NCI-H446 treated with DMSO at 0.1 percent for 48 hours (cell line): ENCODE data around the gene DIPK1B.

Experiments used
- DNase-seq: peaks from one replicate; lab custom pipeline; 2025; lab: John Stamatoyannopoulos, UW

The DIPK1B gene

GRCh38 chr9:136673088-136673974 lies 39.0 kb upstream of the DIPK1B start:
- no peak for DNase-seq

- no peak for DNase-seq
Measured at GRCh38 chr9:136673975-136674785, 38.2 kb upstream of the DIPK1B start.

GRCh38 chr9:136674786-136675349 lies 37.5 kb upstream of the DIPK1B start:
- no peak for DNase-seq

GRCh38 chr9:136675477-136676296 lies 36.7 kb upstream of the DIPK1B start:
- DNase-seq = no peak

- no peak for DNase-seq
Measured at GRCh38 chr9:136676297-136676794, 36.0 kb upstream of the DIPK1B start.

- no peak for DNase-seq
Measured at GRCh38 chr9:136676920-136677686, 35.3 kb upstream of the DIPK1B start.

GRCh38 chr9:136678034-136678433 lies 34.3 kb upstream of the DIPK1B start:
- DNase-seq = no peak

- DNase-seq = no peak
Measured at GRCh38 chr9:136678624-136679023, 33.7 kb upstream of the DIPK1B start.

- no peak for DNase-seq
Measured at GRCh38 chr9:136679431-136679941, 32.9 kb upstream of the DIPK1B start.

GRCh38 chr9:136681029-136681428 lies 31.3 kb upstream of the DIPK1B start:
- no peak for DNase-seq

- DNase-seq = no peak
Measured at GRCh38 chr9:136681945-136682699, 30.2 kb upstream of the DIPK1B start.

- no peak for DNase-seq
Measured at GRCh38 chr9:136682710-136683109, 29.7 kb upstream of the DIPK1B start.

- no peak for DNase-seq
Measured at GRCh38 chr9:136683173-136683745, 29.1 kb upstream of the DIPK1B start.

GRCh38 chr9:136683755-136684154 lies 28.6 kb upstream of the DIPK1B start:
- DNase-seq = no peak

GRCh38 chr9:136684339-136684738 lies 28.0 kb upstream of the DIPK1B start:
- DNase-seq = no peak

GRCh38 chr9:136684799-136685198 lies 27.6 kb upstream of the DIPK1B start:
- DNase-seq = no peak

- DNase-seq = no peak
Measured at GRCh38 chr9:136685216-136685615, 27.2 kb upstream of the DIPK1B start.

GRCh38 chr9:136685790-136686533 lies 26.4 kb upstream of the DIPK1B start:
- DNase-seq = no peak

- DNase-seq = no peak
Measured at GRCh38 chr9:136686534-136686793, 25.9 kb upstream of the DIPK1B start.
